ENCODE results near the gene FOXA3.
"Not testable (repeated sequence)": the region's sequence is repeated elsewhere in the genome, so short reads cannot be mapped to it uniquely, and the experiment has no call there.

FOXA3 gene

GRCh38 chr19:45866400-45867176 lies 2.5 kb downstream of the FOXA3 start:
- CTCF ChIA-PET = interaction anchor here (0.5 to 6.6 kb wide), 4 partner anchors 16 to 107 kb away, joined by 3 to 91 read pairs (median 7); partner anchors contain the start of gene IRF2BP1
- H3K27ac ChIP-seq (ENCODE audit: extremely low read depth, low read depth, low read length) = no peak overlapping the region
- TF ChIP-seq ZNF473 (tag by site-specific recombination; IDR thresholded peaks at IDR 0.05) (no peak), ZBTB6 (tag by site-specific recombination; IDR thresholded peaks at IDR 0.05) (no peak), ZNF664 (tag by site-specific recombination; IDR thresholded peaks at IDR 0.05) (no peak)
- H3K4me3 ChIP-seq (ENCODE audit: low read depth, low read length) = no peak overlapping the region
- H3K4me1 ChIP-seq (ENCODE audit: control insufficient read depth, insufficient read depth, low read length) = peaks cover 2% of the 10 kb centered on the region; the same call in 1 of the 2 replicates
- peaks cover 0 to 3% of the 10 kb centered on the region in 2 experiments; a peak in 1 of 3 replicates for H3K36me3 ChIP-seq (ENCODE audit: control insufficient read depth in 2 of 2, insufficient read depth in 1 of 2, low read length in 2 of 2)
- POLR2A ChIA-PET = interaction anchor here (1.5 kb wide), 1 partner anchor 128 kb away, joined by 3 read pairs; the partner anchor contains the start of gene CCDC61
- H3K9me3 ChIP-seq (ENCODE audit: control insufficient read depth, insufficient read depth, low read depth, low read length) = no peaks in the 10 kb centered on the region

- CTCF ChIA-PET = interaction anchor here (2.7 to 6.6 kb wide), 2 partner anchors 15 to 50 kb away, joined by 10 to 91 read pairs; partner anchors contain the start of gene IRF2BP1
- POLR2A ChIA-PET = interaction anchor here (1.5 kb wide), 1 partner anchor 128 kb away, joined by 3 read pairs; the partner anchor contains the start of gene CCDC61
- 0 out of 2 replicates have a peak, but pooled peaks have one; percentile 35 for TF ChIP-seq ZNF366 (tag by site-specific recombination; conservative IDR thresholded peaks at IDR 0.05)
- not testable (repeated sequence) for H3K27ac ChIP-seq (ENCODE audit: extremely low read depth, low read depth, low read length); H3K4me1 ChIP-seq (ENCODE audit: control insufficient read depth, insufficient read depth, low read length); H3K36me3 ChIP-seq (ENCODE audit: control insufficient read depth in 2 of 2, insufficient read depth in 1 of 2, low read length in 2 of 2); H3K9me3 ChIP-seq (ENCODE audit: control insufficient read depth, insufficient read depth, low read depth, low read length); H3K4me3 ChIP-seq (ENCODE audit: low read depth, low read length)
These were observed 3.1 kb downstream of the FOXA3 start for GRCh38 chr19:45867241-45867640.

- no peak overlapping the region for H3K4me3 ChIP-seq (ENCODE audit: low read depth, low read length)
- CTCF ChIA-PET = interaction anchor here (0.8 to 3.3 kb wide), 3 partner anchors 12 to 53 kb away, joined by 3 to 19 read pairs (median 4); no protein-coding TSS in a partner anchor
- TF ChIP-seq ZNF677 (tag by site-specific recombination; IDR thresholded peaks at IDR 0.05) = no peak
- TF ChIP-seq ZBTB6 (tag by site-specific recombination; IDR thresholded peaks at IDR 0.05) = no peak
- no peaks in the 10 kb centered on the region for H3K9me3 ChIP-seq (ENCODE audit: control insufficient read depth, insufficient read depth, low read depth, low read length)
- H3K27ac ChIP-seq (ENCODE audit: extremely low read depth, low read depth, low read length) = no peak overlapping the region
- POLR2A ChIA-PET = no interaction called here
- H3K36me3 ChIP-seq (ENCODE audit: control insufficient read depth in 2 of 2, insufficient read depth in 1 of 2, low read length in 2 of 2) = no peaks in the 10 kb centered on the region
- H3K4me1 ChIP-seq (ENCODE audit: control insufficient read depth, insufficient read depth, low read length) = no peaks in the 10 kb centered on the region
These were observed 6.7 kb downstream of the FOXA3 start for GRCh38 chr19:45870798-45871197.

- CTCF ChIA-PET = interaction anchor here (3.3 kb wide), 1 partner anchor 10 kb away, joined by 19 read pairs; no protein-coding TSS in a partner anchor
- POLR2A ChIA-PET = no interaction called here
- TF ChIP-seq ZNF837 (tag by site-specific recombination; IDR thresholded peaks at IDR 0.05) = no peak
- TF ChIP-seq KLF16 (tag by site-specific recombination; IDR thresholded peaks at IDR 0.05) = no peak
- TF ChIP-seq SALL2 (tag by site-specific recombination; IDR thresholded peaks at IDR 0.05; ENCODE audit: borderline replicate concordance) = no peak
- TF ChIP-seq ZNF529 (tag by site-specific recombination; IDR thresholded peaks at IDR 0.05; ENCODE audit: insufficient replicate concordance) = no peak
- no peak for TF ChIP-seq ZNF488 (tag by site-specific recombination; IDR thresholded peaks at IDR 0.05)
- no peak for TF ChIP-seq SP3 (tag by site-specific recombination; IDR thresholded peaks at IDR 0.05)
- TF ChIP-seq ZNF518A (tag by site-specific recombination; conservative IDR thresholded peaks at IDR 0.05; ENCODE audit: low read depth) = no peak
These were observed 8.2 kb downstream of the FOXA3 start for GRCh38 chr19:45872095-45872919.

More at GRCh38 chr19:45872095-45872919, 8.2 kb downstream of the FOXA3 start:
- Histone ChIP-seq H3K9me3 (ENCODE audit: control insufficient read depth, insufficient read depth, low read depth, low read length) (no peaks in the 10 kb centered on the region), H3K4me3 (ENCODE audit: low read depth, low read length) (no peak overlapping the region), H3K27ac (ENCODE audit: extremely low read depth, low read depth, low read length) (no peak overlapping the region), H3K36me3 (ENCODE audit: control insufficient read depth in 2 of 2, insufficient read depth in 1 of 2, low read length in 2 of 2) (no peaks in the 10 kb centered on the region), H3K4me1 (ENCODE audit: control insufficient read depth, insufficient read depth, low read length) (no peaks in the 10 kb centered on the region)

Measured in HEK293 (cell line).